Cardiac muscle cell (in vitro differentiated cells and primary cell): ENCODE results near the gene ESYT1. TPM values are rescaled to one million over a fixed set of nuclear protein-coding genes. Genes with fewer than 3 reads are reported as not detected.

Source experiments
- DNase-seq, 2 donors: peaks; one replicate each; pipeline versions ENCODE4 v3.0.0 to v3.0.0-alpha.2; 2010 to 2017; ENCODE audit warnings: low read depth in 1 of 2, low spot score in 1 of 2
- H3K27ac ChIP-seq: fragments of 200-600 bp; sonication (generic); 2 replicates; pipeline ENCODE4 v1.5.1; 2016
- H3K27me3 ChIP-seq: fragments of 200-600 bp; sonication (generic); 2 replicates; pipeline ENCODE4 v1.6.0; 2016; ENCODE audit warnings: control low read depth
- H3K36me3 ChIP-seq: fragments of 200-600 bp; sonication (generic); 2 replicates; pipeline ENCODE4 v1.5.1; 2016; ENCODE audit warnings: control low read depth
- H3K4me1 ChIP-seq: fragments of 200-600 bp; sonication (generic); 2 replicates; pipeline ENCODE4 v1.8.1; 2017; ENCODE audit warnings: low read depth, mild to moderate bottlenecking, mixed run types
- H3K4me3 ChIP-seq: fragments of 200-600 bp; sonication (generic); 2 replicates; pipeline ENCODE4 v1.5.1; 2016; ENCODE audit warnings: mild to moderate bottlenecking
- H3K9me3 ChIP-seq: fragments of 200-600 bp; sonication (generic); 2 replicates; pipeline ENCODE4 v1.5.1; 2017; ENCODE audit warnings: low read depth, mild to moderate bottlenecking, control low read depth
- CTCF ChIP-seq: IDR thresholded peaks from 2 replicates; pipeline ENCODE4 v1.5.1; 2012; ENCODE audit warnings: low read depth, mild to moderate bottlenecking, low read length
- polyA plus RNA-seq: library from polyadenylated mRNA; unstranded; fragments of >200 nt; fragmentation: Nextera tagmentation; extraction: Ambion mirVana; gene quantifications from 2 replicates; pipeline ENCODE4 v1.2.1, GENCODE V29; 2016
- total RNA-seq: library from RNA; depleted of rRNA; stranded (reverse); fragments of >200 nt; gene quantifications from 2 replicates; pipeline ENCODE4 v1.2.3, GENCODE V29; 2016

Gene ESYT1
- total and polyA plus RNA-seq, 2 experiments from 2014 or later, result 52.0 to 107 TPM

- Histone ChIP-seq H3K4me3 (peak overlapping the region; percentile 93), H3K36me3 (no peaks in the 10 kb centered on the region), H3K27ac (peak overlapping the region; percentile 89), H3K27me3 (no peaks in the 10 kb centered on the region), H3K9me3 (no peaks in the 10 kb centered on the region), H3K4me1 (peaks cover 29% of the 10 kb centered on the region)
- peak; percentile 76 for TF ChIP-seq CTCF
- peak; percentile 94 to 97 for DNase-seq
These were observed 8.7 kb upstream of the ESYT1 start for GRCh38 chr12:56119361-56119796.

GRCh38 chr12:56120158-56120846 lies 7.8 kb upstream of the ESYT1 start:
- H3K36me3 ChIP-seq, result no peaks in the 10 kb centered on the region
- no peak overlapping the region for H3K4me3 ChIP-seq
- DNase-seq, result no peak
- TF ChIP-seq CTCF, result no peak
- H3K9me3 ChIP-seq, result no peaks in the 10 kb centered on the region
- H3K27ac ChIP-seq, result peak overlapping the region; percentile 89
- H3K27me3 ChIP-seq, result no peaks in the 10 kb centered on the region
- peaks cover 29% of the 10 kb centered on the region for H3K4me1 ChIP-seq

GRCh38 chr12:56121204-56121870 lies 6.7 kb upstream of the ESYT1 start:
- Histone ChIP-seq H3K36me3 (no peaks in the 10 kb centered on the region), H3K27ac (peak overlapping the region; percentile 89), H3K27me3 (no peaks in the 10 kb centered on the region), H3K4me1 (peaks cover 33% of the 10 kb centered on the region), H3K9me3 (no peaks in the 10 kb centered on the region), H3K4me3 (no peak overlapping the region)
- no peak for TF ChIP-seq CTCF
- no peak for DNase-seq

- no peak for TF ChIP-seq CTCF
- no peak for DNase-seq
- H3K27ac ChIP-seq, result peak overlapping the region; percentile 89
- no peaks in the 10 kb centered on the region for H3K27me3 ChIP-seq
- H3K36me3 ChIP-seq, result no peaks in the 10 kb centered on the region
- H3K4me3 ChIP-seq, result no peak overlapping the region
- no peaks in the 10 kb centered on the region for H3K9me3 ChIP-seq
- H3K4me1 ChIP-seq, result peaks cover 46% of the 10 kb centered on the region
These were observed 5.4 kb upstream of the ESYT1 start for GRCh38 chr12:56122637-56123036.

- H3K9me3 ChIP-seq, result no peaks in the 10 kb centered on the region
- peak overlapping the region; percentile 44 for H3K27ac ChIP-seq
- no peak for DNase-seq
- no peak overlapping the region for H3K4me3 ChIP-seq
- TF ChIP-seq CTCF, result no peak
- peaks cover 41% of the 10 kb centered on the region for H3K4me1 ChIP-seq
- H3K27me3 ChIP-seq, result no peaks in the 10 kb centered on the region
- H3K36me3 ChIP-seq, result no peaks in the 10 kb centered on the region
These were observed 3.9 kb upstream of the ESYT1 start for GRCh38 chr12:56124133-56124532.
